Measurements from ENCODE around the gene ZBTB20.

- TF ChIP-seq EZH2 (IDR thresholded peaks at IDR 0.05; ENCODE audit: borderline replicate concordance, low read depth, low read length, severe bottlenecking) (no peak), CTCF (IDR thresholded peaks at IDR 0.05; ENCODE audit: borderline replicate concordance, extremely low read depth, low read length, poor library complexity, severe bottlenecking) (no peak)
Observed at GRCh38 chr3:114855839-114856238, 291.2 kb downstream of the ZBTB20 start.

Data from DND-41 (cell line).